Measurements from ENCODE around the gene ZNF146.
A peak's percentile ranks its signal among the peaks of the same experiment; 100 is the strongest.
"Not testable (repeated sequence)": the region's sequence is repeated elsewhere in the genome, so short reads cannot be mapped to it uniquely, and the experiment has no call there.

The ZNF146 gene

DNA sequence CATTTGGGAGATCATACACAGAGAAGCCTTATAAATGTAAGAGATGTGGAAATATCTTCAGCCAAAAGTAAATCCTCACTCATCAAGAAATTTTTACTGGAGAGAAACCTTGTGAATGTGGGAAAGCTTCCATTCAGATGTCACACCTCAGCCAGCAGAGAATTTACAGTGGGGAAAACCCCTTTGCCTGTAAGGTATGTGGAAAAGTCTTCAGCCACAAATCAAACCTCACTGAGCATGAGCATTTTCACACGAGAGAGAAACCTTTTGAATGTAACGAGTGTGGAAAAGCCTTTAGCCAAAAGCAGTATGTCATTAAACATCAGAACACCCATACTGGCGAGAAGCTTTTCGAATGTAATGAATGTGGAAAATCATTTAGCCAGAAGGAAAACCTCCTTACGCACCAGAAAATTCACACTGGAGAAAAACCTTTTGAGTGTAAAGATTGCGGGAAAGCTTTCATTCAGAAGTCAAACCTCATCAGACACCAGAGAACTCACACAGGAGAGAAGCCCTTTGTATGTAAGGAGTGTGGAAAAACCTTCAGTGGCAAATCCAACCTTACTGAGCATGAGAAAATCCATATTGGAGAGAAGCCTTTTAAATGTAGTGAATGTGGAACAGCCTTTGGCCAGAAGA lies 21.5 kb downstream of the ZNF146 start:
- no peak for DNase-seq

DNA sequence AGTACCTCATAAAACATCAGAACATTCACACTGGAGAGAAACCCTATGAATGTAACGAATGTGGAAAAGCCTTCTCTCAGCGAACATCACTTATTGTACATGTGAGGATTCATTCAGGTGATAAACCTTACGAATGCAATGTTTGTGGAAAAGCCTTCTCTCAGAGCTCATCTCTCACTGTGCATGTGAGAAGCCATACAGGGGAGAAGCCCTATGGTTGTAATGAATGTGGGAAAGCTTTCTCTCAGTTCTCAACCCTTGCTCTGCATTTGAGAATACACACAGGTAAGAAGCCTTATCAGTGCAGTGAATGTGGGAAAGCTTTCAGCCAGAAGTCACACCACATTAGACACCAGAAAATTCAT lies 22.0 kb downstream of the ZNF146 start:
- no peak for DNase-seq

DNA sequence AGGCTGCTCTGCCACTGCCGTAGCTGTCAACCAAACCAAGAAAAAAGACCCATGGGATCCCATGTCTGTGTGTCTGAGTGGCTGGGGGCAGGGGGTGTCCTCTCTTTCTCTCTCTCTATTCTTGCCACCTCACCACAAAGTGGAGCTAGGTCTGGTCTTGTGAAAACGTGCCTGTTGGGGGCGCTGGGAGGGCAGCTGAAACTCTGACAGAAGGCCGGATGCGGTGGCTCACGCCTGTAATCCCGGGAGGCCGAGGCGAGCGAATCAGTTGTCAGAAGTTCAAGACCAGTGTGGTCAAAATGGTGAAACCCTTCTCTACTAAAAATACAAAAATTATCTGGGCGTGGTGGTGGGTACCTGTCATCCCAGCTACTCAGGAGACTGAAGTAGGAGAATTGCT lies 29.2 kb downstream of the ZNF146 start:
- DNase-seq = no peak

DNA sequence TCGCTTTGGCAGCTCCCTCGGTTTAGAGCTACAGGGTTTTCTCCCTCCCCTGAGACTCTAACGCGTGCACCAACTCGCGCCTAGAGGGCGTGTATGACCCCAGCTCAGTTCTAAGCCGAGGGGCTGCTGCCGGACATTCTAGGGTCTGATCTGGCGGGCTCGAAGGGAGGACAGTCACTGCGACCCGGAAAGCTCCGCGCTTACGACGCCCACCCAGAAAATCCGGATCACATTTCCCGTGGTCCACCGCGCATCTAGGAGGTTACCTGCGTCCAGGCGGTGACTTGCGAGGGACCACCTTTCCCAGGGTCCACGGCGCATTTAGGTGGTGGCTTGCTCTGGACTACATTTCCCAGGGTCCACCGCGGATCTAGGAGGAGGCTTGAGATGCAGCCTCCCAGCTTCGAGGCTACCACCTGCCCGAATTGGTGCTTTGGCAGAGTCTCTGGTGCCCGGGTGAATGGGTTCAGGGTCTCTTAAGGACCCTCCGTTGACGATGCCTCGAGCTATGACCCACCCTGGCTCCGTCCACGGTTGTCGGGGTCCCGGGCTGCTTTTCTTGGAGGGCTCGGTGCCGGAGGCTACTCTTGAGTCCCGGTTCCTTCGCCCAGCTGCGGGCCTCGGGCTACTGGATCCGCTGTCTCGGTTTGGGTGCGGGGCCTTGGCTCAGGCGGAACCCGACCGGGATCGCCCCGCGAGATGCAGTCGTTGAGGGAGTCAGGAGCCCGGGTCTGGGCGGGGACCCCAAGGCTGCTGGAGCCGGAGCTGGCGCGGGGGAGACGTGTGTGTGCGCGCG lies 30.5 kb downstream of the ZNF146 start:
- DNase-seq = no peak

DNA sequence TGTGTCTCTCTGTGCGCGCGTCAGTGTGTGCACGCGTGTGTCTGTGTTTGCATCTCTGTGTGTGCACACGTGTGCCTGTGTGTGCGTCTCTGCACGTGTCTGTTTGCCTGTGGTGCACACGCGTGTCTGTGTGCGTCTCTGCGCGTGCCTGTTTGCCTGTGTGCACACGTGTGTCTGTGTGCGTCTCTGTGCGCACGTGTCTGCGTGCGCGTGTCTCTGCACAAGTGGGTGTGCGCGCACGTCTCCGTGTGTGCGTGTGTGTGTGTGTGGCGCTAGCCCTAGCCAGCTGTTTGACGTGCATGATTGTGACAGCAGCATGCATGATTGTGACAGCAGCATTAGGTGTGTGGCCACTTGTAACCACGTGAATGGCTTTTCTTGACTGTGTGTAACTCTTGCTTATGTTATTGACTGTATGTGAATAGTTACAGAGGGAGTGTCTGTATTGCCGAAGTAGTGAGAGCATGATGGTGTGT lies 31.1 kb downstream of the ZNF146 start:
- DNase-seq = peak in 1 of 5 experiments; percentile 12

DNA sequence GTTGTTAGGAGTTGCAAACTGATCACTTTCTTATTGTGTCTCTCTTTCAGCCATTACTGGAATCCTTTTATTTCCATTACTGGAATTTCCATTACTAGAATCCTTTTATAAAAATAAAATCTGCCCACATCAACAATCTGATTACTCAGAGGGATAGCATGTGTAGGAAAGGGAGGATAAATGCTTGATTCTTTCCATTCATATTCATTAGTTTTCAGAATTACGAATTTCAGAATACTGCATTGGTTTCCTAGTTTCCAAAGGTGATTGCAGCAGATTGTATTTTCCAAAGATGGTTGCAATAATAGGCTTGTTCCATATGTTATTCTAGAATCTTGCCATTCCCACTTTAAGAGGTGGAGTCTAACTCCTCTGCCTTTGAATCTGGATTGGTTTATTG lies 37.1 kb downstream of the ZNF146 start:
- DNase-seq = no peak

DNA sequence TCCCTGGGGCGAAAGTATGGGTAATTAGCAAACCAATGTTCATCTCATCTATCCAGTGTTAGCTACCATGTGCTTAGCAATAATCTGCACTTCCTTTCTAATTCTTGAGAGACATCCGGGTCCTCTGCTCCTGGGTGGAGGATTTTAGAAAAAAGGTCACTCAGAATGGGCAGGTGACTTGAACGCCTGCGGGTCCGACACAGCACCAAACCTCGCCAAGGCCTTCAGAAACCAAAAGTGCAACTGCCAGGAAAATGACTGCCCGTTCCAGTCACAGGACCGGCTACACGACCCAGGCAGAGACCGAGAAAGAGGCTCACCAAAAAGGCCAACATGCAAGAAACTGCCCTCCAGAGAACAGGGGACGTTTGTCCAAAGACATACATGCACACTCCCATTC lies 39.9 kb downstream of the ZNF146 start:
- DNase-seq = no peak

DNA sequence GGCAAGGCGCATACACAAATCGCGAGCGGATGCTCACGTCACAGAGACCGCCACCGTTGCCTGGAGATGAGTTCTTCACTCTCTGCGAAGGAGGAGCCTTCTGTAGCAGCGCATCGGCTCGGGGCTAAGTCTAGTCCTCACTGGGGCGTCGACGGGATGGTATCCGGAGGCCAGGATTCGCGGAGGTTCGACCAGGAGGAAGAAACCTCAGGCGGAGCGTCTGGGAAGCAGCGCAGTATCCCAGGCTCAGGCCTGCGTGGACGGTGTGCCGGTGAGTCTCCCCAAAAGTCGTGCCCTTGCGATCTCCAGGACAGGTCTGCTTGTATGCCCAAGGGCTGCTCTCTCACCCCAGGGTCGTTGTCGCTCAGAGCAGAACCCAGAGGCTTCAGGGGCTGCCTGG lies 40.4 kb downstream of the ZNF146 start:
- DNase-seq = no peak

DNA sequence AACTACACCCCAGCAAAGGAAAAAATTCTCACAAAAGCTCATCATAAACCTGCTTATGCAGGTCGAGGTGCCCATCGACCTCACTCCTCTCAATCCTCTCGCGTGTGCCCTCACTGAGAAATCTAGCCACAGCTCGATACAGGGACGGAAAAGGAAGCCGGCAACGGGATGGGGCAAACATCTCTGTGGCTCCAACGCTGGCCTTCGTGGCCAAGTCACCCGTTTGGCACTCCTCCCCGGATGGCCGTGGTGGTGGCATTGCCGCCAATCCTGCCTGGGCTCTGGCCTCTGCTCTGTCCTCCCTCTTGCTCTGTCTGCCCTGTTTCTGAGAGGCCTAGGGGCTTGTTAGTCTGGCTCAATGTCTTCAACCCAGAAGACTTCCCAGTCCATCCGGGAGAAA lies 41.2 kb downstream of the ZNF146 start:
- DNase-seq = no peak

DNA sequence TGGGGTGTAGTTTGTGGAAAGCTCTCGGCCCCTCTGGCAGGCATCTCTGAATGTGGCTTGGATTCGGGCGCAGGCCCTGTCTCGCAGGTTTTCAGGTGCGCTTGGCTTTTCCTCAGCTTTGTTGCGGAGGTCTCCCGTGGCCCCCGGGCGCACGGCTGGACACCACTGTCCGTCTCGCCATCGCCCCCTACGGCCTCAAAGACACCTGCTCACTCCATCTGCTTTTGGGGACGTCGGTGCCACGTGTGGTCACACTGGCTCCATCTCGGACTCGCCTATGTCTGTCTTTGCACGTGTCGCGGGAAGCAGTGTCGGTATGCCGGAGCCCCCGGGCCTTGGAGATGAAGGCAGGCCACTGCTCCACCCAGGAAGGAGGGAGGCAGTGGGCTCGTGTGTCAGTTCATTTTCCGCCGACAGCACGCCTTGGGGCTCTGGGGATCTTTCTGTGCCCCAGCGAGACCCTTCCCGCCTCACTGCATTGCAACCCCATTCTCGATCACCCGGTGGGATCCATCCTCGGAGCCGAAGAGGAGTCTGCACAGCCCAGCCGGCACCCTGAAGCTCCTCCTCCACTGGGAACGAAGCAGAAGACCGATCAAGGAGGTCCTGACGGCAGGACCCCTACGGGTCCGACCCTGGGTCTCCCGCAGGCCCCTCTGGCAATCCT lies 42.1 kb downstream of the ZNF146 start:
- DNase-seq = no peak

DNA sequence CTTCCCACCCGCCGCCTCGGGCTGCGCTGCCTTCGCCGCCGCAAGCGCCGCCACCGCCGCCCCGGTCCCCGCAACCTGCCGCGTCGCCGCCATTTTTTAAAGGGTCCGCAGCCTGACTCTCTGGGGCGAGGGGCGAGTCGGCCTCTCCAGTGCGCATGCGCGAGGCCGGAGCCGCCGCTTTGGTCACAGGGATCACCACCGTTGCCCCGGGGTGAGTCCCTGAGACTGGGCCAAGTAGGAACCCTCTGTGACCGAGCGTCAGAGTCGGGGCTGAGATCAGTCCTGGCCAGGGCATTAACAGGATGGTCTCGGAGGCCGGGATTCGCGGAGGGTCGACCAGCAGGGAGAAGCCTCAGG lies 42.6 kb downstream of the ZNF146 start:
- no peak for DNase-seq

DNA sequence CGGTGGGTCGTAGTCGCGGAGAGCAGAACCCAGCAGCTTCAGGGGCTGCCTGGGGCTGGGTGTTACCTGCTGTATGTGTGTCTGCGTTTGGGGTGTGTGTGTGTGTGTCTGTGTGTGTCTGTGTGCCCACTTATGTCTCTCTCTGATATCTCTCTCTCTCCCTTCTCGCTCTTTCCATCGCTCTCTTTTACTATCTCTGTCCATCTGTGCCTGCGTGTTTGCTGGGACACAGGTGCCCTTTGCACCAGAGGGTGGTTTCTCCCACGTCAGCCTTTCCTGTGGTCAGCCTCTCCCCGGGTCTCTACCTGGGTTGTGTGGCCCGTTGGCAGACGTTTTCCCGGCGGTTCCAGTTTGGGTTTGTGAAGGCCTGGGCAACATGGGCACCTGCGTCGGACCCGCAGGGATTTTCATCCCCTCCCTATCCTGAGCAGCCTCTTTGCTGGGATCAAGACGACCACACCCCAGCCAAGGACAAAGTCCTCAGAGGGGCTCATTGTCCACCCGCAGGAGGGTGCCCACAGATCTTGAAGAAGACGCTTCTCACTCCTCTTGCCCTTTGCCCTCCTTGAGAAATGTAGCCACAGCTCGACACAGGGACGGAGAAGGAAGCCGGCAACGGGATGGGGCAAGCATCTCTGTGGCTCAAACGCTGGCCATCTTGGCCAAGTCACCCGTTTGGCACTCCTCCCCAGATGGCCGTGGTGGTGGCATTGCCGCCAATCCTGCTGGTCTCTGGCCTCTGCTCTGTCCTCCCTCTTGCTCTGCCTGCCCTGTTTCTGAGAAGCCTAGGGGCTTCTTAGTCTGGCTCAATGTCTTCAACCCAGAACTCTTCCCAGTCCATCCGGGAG lies 43.3 kb downstream of the ZNF146 start:
- DNase-seq = no peak

DNA sequence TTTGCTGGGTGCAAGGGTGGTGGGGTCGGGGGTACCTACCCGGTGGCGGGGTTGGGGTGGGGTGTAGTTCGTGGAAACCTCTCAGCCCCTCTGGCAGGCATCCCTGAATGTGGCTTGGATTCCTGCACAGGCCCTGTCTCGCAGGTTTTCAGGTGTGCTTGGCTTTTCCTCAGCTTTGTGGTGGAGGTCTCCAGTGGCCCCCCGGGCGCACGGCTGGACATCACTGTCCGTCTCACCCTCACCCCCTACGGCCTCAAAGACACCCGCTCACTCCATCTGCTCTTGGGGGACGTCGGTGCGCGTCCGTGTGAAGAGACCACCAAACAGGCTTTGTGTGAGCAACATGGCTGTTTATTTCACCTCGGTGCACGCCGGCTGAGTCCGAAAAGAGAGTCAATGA lies 44.3 kb downstream of the ZNF146 start:
- no peak for DNase-seq

DNA sequence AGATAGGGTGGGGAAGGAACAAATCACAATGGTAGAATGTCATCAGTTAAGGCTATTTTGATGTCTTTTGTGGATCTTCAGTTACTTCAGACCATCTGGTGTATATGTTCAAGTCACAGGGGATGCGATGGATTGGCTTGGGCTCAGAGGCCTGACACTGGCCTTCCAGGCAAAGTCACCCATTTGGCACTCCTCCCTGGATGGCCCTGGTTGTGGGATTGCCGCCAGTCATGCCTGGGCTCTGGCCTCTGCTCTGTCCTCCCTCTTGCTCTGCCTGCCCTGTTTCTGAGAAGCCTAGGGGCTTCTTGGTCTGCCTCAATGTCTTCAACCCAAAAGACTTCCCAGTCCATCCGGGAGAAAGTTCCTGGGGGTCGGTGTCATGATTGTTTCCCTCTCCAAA lies 50.2 kb downstream of the ZNF146 start:
- DNase-seq = no peak

DNA sequence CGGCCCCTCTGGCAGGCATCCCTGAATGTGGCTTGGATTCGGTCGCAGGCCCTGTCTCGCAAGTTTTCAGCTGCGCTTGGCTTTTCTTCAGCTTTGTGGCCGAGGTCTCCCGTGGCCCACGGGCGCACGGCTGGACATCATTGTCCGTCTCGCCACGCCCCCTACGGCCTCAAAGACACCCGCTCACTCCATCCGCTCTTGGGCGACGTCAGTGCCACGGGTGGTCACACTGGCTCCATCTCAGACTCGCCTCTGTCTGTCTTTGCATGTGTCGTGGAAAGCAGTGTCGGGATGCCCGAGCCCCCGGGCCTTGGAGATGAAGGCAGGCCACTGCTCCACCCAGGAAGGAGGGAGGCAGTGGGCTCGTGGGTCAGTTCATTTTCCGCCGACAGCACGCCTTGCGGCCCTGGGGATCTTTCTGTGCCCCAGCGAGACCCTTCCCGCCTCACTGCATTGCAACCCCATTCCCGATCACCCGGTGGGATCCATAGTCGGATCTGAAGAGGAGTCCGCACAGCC lies 51.0 kb downstream of the ZNF146 start:
- no peak for DNase-seq

DNA sequence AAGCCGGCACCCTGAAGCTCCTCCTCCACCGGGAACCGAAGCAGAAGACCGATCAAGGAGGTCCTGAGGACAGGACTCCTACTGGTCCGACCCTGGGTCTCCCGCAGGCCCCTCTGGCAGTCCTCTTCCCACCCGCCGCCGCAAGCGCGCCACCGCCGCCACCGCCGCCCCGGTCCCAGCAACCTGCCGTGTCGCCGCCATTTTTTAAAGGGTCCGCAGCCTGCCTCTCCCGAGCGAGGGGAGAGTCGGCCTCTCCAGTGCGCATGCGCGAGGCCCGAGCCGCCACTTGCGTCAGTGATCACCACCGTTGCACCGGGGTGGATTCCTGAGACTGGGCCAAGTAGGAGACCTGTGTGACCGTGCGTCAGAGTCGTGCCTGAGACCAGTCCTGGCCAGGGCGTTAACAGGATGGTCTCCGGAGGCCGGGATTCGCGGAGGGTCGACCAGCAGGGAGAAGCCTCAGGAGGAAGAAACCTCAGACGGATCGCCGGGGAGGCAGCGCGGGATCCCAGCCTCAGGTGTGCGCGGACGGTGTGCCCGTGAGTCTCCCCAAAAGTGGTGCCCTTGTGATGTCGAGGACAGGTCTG lies 51.6 kb downstream of the ZNF146 start:
- DNase-seq = no peak

DNA sequence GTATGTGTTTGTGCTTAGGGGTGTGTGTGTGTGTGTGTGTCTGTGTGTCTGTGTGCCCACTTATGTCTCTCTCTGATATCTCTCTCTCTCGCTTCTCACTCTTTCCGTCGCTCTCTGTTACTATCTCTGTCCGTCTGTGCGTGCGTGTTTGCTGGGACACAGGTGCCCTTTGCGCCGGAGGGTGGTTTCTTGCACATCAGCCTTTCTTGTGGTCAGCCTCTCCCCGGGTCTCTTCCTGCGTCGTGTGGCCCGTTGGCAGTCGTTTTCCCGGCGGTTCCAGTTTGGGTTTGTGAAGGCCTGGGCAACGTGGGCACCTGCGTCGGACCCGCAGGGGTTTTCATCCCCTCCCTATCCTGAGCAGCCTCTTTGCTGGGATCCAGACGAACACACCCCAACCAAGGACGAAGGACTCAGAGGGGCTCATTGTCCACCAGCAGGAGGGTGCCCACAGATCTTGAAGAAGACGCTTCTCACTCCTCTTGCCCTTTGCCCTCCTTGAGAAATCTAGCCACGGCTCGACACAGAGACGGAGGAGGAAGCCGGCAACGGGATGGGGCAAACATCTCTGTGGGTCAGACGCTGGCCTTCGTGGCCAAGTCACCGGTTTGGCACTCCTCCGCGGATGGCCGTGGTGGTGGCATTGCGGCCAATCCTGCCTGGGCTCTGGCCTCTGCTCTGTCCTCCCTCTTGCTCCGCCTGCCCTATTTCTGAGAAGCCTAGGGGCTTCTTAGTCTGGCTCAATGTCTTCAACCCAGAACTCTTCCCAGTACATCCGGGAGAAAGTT lies 52.3 kb downstream of the ZNF146 start:
- DNase-seq = no peak

DNA sequence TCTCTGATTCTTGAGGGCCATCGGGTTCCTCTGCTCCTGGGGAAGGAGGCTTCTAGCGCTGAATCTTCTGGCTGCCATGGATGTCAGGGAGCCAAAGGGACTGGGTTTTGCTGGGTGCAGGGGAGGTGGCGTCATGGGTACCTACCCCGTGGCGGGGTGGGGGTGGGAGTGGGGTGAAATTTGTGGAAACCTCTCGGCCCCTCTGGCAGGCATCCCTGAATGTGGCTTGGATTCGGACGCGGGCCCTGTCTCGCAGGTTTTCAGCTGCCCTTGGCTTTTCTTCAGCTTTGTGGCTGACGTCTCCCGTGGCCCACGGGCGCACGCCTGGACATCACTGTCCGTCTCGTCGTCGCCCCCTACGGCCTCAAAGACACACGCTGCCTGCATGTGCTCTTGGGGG lies 53.2 kb downstream of the ZNF146 start:
- DNase-seq = not testable (repeated sequence)

DNA sequence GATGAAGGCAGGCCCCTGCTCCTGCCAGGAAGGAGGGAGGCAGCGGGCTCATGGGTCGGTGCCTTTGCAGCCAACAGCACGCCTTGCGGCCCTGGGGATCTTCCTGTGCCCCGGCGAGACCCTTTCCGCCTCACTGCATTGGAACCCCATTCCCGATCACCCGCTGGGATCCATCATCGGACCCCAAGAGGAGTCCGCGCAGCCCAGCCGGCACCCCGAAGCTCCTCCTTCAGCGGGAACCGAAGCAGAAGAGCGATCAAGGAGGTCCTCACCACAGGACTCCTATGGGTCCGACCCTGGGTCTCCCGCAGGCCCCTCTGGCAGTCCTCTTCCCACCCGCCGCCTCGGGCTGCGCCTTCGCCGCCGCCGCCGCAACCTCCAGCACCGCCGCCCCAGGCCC lies 53.7 kb downstream of the ZNF146 start:
- DNase-seq = not testable (repeated sequence)

DNA sequence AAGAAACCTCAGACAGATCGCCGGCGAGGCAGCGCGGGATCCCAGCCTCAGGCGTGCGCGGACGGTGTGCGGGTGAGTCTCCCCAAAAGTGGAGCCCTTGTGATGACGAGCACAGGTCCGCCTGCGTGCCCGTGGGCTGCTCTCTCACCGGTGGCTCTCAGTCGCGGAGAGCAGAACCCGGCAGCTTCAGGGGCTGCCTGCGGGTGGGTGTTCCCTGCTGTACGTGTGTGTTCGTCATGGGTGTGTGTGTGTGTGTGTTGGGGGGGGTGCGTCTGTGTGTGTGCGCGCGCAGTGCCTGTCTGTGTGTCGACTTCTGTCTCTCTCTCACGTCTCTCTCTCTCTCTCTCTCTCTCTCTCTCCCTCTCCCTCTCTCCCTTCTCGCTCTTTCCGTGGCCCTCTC lies 54.4 kb downstream of the ZNF146 start:
- DNase-seq = not testable (repeated sequence)
